K562 (cell line): ENCODE results near the gene MICU1. TPM values are rescaled to one million over a fixed set of nuclear protein-coding genes. Genes with fewer than 3 reads are reported as not detected.

ENCODE experiments used
- CLOCK ChIP-seq: fragments of 250-450 bp; sonication (Bioruptor Pico); IDR thresholded peaks from 2 replicates; pipeline ENCODE4 v1.4.0; 2020; ENCODE audit warnings: mild to moderate bottlenecking, moderate library complexity, borderline replicate concordance
- FOXP4 ChIP-seq: sonication (generic); formaldehyde crosslinking; IDR thresholded peaks from 2 replicates; pipeline ENCODE4 v1.8.0; 2022; ENCODE audit warnings: mild to moderate bottlenecking, missing genetic modification reagents, borderline replicate concordance
- GABPA ChIP-seq: fragments of 200-800 bp; sonication (Bioruptor generic); conservative IDR thresholded peaks from 2 replicates; pipeline ENCODE4 v1.6.1; 2016; ENCODE audit warnings: low read depth, missing genetic modification characterization, missing compliant biosample characterization
- GATAD2A ChIP-seq: fragments of 450-650 bp; IDR thresholded peaks from 2 replicates; pipeline ENCODE4 v1.6.1; 2017
- HDAC8 ChIP-seq: fragments of 450-650 bp; IDR thresholded peaks from 2 replicates; pipeline ENCODE4 v1.6.1; 2016; ENCODE audit warnings: mild to moderate bottlenecking, missing genetic modification characterization, moderate library complexity, missing compliant biosample characterization
- HMG20B ChIP-seq: fragments of 250-450 bp; sonication (Bioruptor Pico); IDR thresholded peaks from 2 replicates; pipeline ENCODE4 v1.5.0; 2021; ENCODE audit warnings: mild to moderate bottlenecking
- IRF1 ChIP-seq: sonication (generic); formaldehyde crosslinking; IDR thresholded peaks from 2 replicates; pipeline ENCODE4 v1.8.0; 2022; ENCODE audit warnings: missing genetic modification reagents, mild to moderate bottlenecking, borderline replicate concordance
- MEF2A ChIP-seq: IDR thresholded peaks from 2 replicates; pipeline ENCODE4 v1.6.1; 2011; ENCODE audit warnings: low read depth, mild to moderate bottlenecking, low read length, moderate library complexity; ENCODE audit not compliant: control insufficient read depth
- MIER1 ChIP-seq: fragments of 450-650 bp; IDR thresholded peaks from 2 replicates; pipeline ENCODE4 v1.6.1; 2016; ENCODE audit warnings: antibody characterized with exemption, mild to moderate bottlenecking, low read depth
- NFE2 ChIP-seq: IDR thresholded peaks from 2 replicates; pipeline ENCODE4 v1.6.1; 2014; ENCODE audit warnings: antibody characterized with exemption, low read depth
- POLR3G ChIP-seq: IDR thresholded peaks from 2 replicates; pipeline ENCODE4 v1.6.1; 2011; ENCODE audit not compliant: insufficient read length, insufficient replicate concordance; ENCODE audit errors: extremely low read depth
- RFX5 ChIP-seq: IDR thresholded peaks from 2 replicates; pipeline ENCODE4 v1.6.1; 2011; ENCODE audit warnings: low read depth, mild to moderate bottlenecking, improper control_type of control experiment, low read length
- RNF2 ChIP-seq: sonication (generic); IDR thresholded peaks from 2 replicates; pipeline ENCODE4 v1.6.1; 2016
- SMAD2 ChIP-seq: fragments of 150-350 bp; IDR thresholded peaks from 2 replicates; pipeline ENCODE4 v1.6.1; 2014; ENCODE audit warnings: low read depth, mild to moderate bottlenecking, low read length
- SMARCE1 ChIP-seq: fragments of 450-650 bp; IDR thresholded peaks from 2 replicates; pipeline ENCODE4 v1.7.1; 2016; ENCODE audit warnings: mild to moderate bottlenecking
- SNIP1 ChIP-seq: fragments of 450-650 bp; IDR thresholded peaks from 2 replicates; pipeline ENCODE4 v1.7.1; 2017; ENCODE audit warnings: low read depth, mild to moderate bottlenecking
- SOX6 ChIP-seq: fragments of 450-650 bp; IDR thresholded peaks from 2 replicates; pipeline ENCODE4 v1.6.1; 2014; ENCODE audit warnings: mild to moderate bottlenecking
- ZNF124 ChIP-seq: sonication (generic); formaldehyde crosslinking; IDR thresholded peaks from 2 replicates; pipeline ENCODE4 v1.8.1; 2022; ENCODE audit warnings: missing genetic modification reagents
- ZNF274 ChIP-seq: IDR thresholded peaks from 2 replicates; pipeline ENCODE4 v1.6.1; 2011; ENCODE audit warnings: low read depth, mild to moderate bottlenecking, low read length, moderate library complexity, borderline replicate concordance
- ZNF324 ChIP-seq: fragments of 250-450 bp; sonication (Bioruptor Pico); IDR thresholded peaks from 2 replicates; pipeline ENCODE4 v1.4.0; 2020; ENCODE audit warnings: mild to moderate bottlenecking
- ZNF445 ChIP-seq: fragments of 250-450 bp; sonication (Bioruptor Pico); IDR thresholded peaks from 2 replicates; pipeline ENCODE4 v1.4.0; 2020; ENCODE audit warnings: low read depth, mild to moderate bottlenecking, moderate library complexity
- ZNF740 ChIP-seq, 3 experiments: fragments of 200-800 bp in 1 of 3; sonication (Bioruptor generic) in 1 of 3; sonication (generic) in 1 of 3; formaldehyde crosslinking in 1 of 3; IDR thresholded peaks; 2 replicates each; pipeline versions ENCODE4 v1.6.1 to v1.8.0; 2016 to 2022; ENCODE audit warnings: mild to moderate bottlenecking in 2 of 3, missing compliant biosample characterization in 2 of 3, missing genetic modification characterization in 2 of 3, missing genetic modification reagents in 1 of 3
- polyA plus RNA-seq, 8 experiments: library from polyadenylated mRNA; depleted of rRNA in 4 of 8; stranded (reverse) in 5 of 8; unstranded in 3 of 8; fragments of >200 nt; fragmentation: Nextera tagmentation in 2 of 8; fragmentation: Illumina TruSeq in 1 of 8; extraction: Ambion mirVana in 2 of 8; extraction: Trizol in 1 of 8; gene quantifications; 2 replicates each; pipeline versions ENCODE4 v1.2.1 to v1.2.3, GENCODE V29; 2011 to 2014; ENCODE audit warnings: inconsistent platforms in 1 of 8, missing spikeins in 1 of 8
- total RNA-seq, 7 experiments: library from RNA; depleted of rRNA in 6 of 7; stranded (reverse); fragments of >200 nt in 6 of 7; fragmentation: Illumina TruSeq in 2 of 7; extraction: Trizol in 2 of 7; gene quantifications; 2 replicates each; pipeline versions ENCODE4 v1.2.1 to v1.2.3, GENCODE V29; 2011 to 2021; ENCODE audit warnings: low replicate concordance in 1 of 7

Gene MICU1
- total and polyA plus RNA-seq, 9 of the 15 experiments (the other 6 are each of a cell fraction or from before 2014, with no cell fraction given) = 29.3 to 76.8 (median 48.4) TPM

GRCh38 chr10:72637398-72637857 lies 11.5 kb upstream of the MICU1 start (continued):
- TF ChIP-seq ZNF445 (CRISPR knock-in tag) (peak; percentile 76), IRF1 (CRISPR knock-in tag) (no peak), NFE2 (peak; percentile 100), ZNF324 (no peak), SNIP1 (no peak), GABPA (tag) (no peak), SMARCE1 (peak; percentile 92), ZNF124 (no peak), SOX6 (peak; percentile 80), FOXP4 (CRISPR knock-in tag) (no peak), CLOCK (CRISPR knock-in tag) (no peak), ZNF740 (CRISPR knock-in tag; IDR thresholded peaks at IDR 0.05) (0 out of 2 replicates have a peak, but pooled peaks have one; percentile 60), ZNF740 (tag; IDR thresholded peaks at IDR 0.05) (no peak; a peak in 1 of 4 replicates), GATAD2A (no peak), HDAC8 (tag) (no peak), HMG20B (CRISPR knock-in tag) (no peak), POLR3G (no peak), MEF2A (0 out of 2 replicates have a peak, but pooled peaks have one; percentile 2), MIER1 (no peak; the same call in 1 of the 2 replicates), RFX5 (no peak), RNF2 (peak; percentile 77; the same call in 1 of the 2 replicates), SMAD2 (no peak), ZNF274 (no peak)
